CD14-positive monocyte (primary cell): ENCODE measurements around the gene ACD. TPM values are rescaled to one million over a fixed set of nuclear protein-coding genes. Genes with fewer than 3 reads are reported as not detected.
A peak's percentile ranks its signal among the peaks of the same experiment; 100 is the strongest.

Experiments
- DNase-seq, 3 donors: peaks; one replicate each; pipeline ENCODE4 v3.0.0-alpha.2; 2011 to 2022
- H2AFZ ChIP-seq: 2 replicates; pipeline ENCODE4 v1.6.0; 2012; ENCODE audit warnings: mild to moderate bottlenecking, low read depth, low read length, inconsistent platforms; ENCODE audit not compliant: insufficient read depth, poor library complexity, severe bottlenecking
- H3K27ac ChIP-seq, 2 donors: 1 replicate in 1 of 2; 2 replicates in 1 of 2; pipeline ENCODE4 v1.5.1; 2012 to 2013; ENCODE audit warnings: low read length in 2 of 2, control low read depth in 1 of 2, inconsistent platforms in 1 of 2, low read depth in 1 of 2, mild to moderate bottlenecking in 1 of 2
- H3K27me3 ChIP-seq, 2 donors: one replicate each; pipeline versions ENCODE4 v1.6.0 to v1.6.1; 2011 to 2013; ENCODE audit warnings: low read length in 2 of 2; ENCODE audit not compliant: control insufficient read depth in 2 of 2, insufficient read depth in 2 of 2
- H3K36me3 ChIP-seq, 2 donors: replicated peaks in 1 of 2; 1 replicate in 1 of 2; 2 replicates in 1 of 2; pipeline versions ENCODE4 v1.5.1 to v1.6.1; 2012 to 2013; ENCODE audit warnings: low read length in 2 of 2, control low read depth in 1 of 2, inconsistent platforms in 1 of 2, mild to moderate bottlenecking in 1 of 2; ENCODE audit not compliant: insufficient read depth in 2 of 2, control insufficient read depth in 1 of 2
- H3K4me1 ChIP-seq, 2 donors: 1 replicate in 1 of 2; 2 replicates in 1 of 2; pipeline versions ENCODE4 v1.5.1 to v1.6.1; 2012 to 2013; ENCODE audit warnings: low read length in 2 of 2, control low read depth in 1 of 2, inconsistent platforms in 1 of 2, mild to moderate bottlenecking in 1 of 2, moderate library complexity in 1 of 2; ENCODE audit not compliant: insufficient read depth in 2 of 2, control insufficient read depth in 1 of 2
- H3K4me2 ChIP-seq: replicated peaks from 2 replicates; pipeline ENCODE3; 2012; ENCODE audit warnings: low read length, moderate library complexity, mild to moderate bottlenecking; ENCODE audit not compliant: poor library complexity, severe bottlenecking; ENCODE audit errors: extremely low read depth
- H3K4me3 ChIP-seq, 3 experiments: fragments of 200-600 bp in 1 of 3; sonication (generic) in 1 of 3; replicated peaks in 1 of 3; 1 replicate in 2 of 3; 2 replicates in 1 of 3; pipeline ENCODE4 v1.5.1; 2011 to 2013; ENCODE audit warnings: low read length in 3 of 3, mild to moderate bottlenecking in 3 of 3, control low read depth in 2 of 3, low read depth in 2 of 3, inconsistent platforms in 1 of 3, moderate library complexity in 1 of 3
- H3K79me2 ChIP-seq: 2 replicates; pipeline ENCODE4 v1.6.0; 2012; ENCODE audit warnings: mild to moderate bottlenecking, control low read depth, inconsistent platforms, low read length, moderate library complexity; ENCODE audit not compliant: insufficient read depth
- H3K9ac ChIP-seq: 2 replicates; pipeline ENCODE4 v1.6.0; 2017; ENCODE audit warnings: low read length, mild to moderate bottlenecking; ENCODE audit not compliant: insufficient read depth, poor library complexity, severe bottlenecking
- H3K9me3 ChIP-seq, 2 donors: replicated peaks in 1 of 2; 1 replicate in 1 of 2; 2 replicates in 1 of 2; pipeline versions ENCODE4 v1.5.1 to v1.6.1; 2012 to 2013; ENCODE audit warnings: low read length in 2 of 2, control low read depth in 1 of 2; ENCODE audit not compliant: control insufficient read depth in 1 of 2, insufficient read depth in 1 of 2
- H4K20me1 ChIP-seq: 2 replicates; pipeline ENCODE4 v1.6.0; 2012; ENCODE audit warnings: mild to moderate bottlenecking, low read length, control low read depth, moderate library complexity; ENCODE audit not compliant: insufficient read depth
- H3K27ac Mint-ChIP-seq, 7 donors: one replicate each; pipeline ENCODE4 v1.8.0; 2020; ENCODE audit warnings: mild to moderate bottlenecking in 7 of 7, mixed read lengths in 7 of 7, moderate library complexity in 6 of 7, inconsistent platforms in 2 of 7
- H3K27me3 Mint-ChIP-seq, 3 donors: one replicate each; pipeline ENCODE4 v1.8.0; 2021 to 2022; ENCODE audit warnings: low read depth in 3 of 3, mild to moderate bottlenecking in 3 of 3, mixed read lengths in 3 of 3, moderate library complexity in 3 of 3, inconsistent platforms in 1 of 3
- H3K36me3 Mint-ChIP-seq, 2 donors: one replicate each; pipeline ENCODE4 v1.8.0; 2020; ENCODE audit warnings: mixed read lengths in 2 of 2, inconsistent platforms in 1 of 2, mild to moderate bottlenecking in 1 of 2
- H3K4me1 Mint-ChIP-seq: one replicate; pipeline ENCODE4 v1.8.0; 2020; ENCODE audit warnings: mild to moderate bottlenecking, mixed read lengths
- H3K4me3 Mint-ChIP-seq, 2 donors: one replicate each; pipeline ENCODE4 v1.8.0; 2020; ENCODE audit warnings: mild to moderate bottlenecking in 2 of 2, mixed read lengths in 2 of 2, moderate library complexity in 1 of 2
- H3K9me3 Mint-ChIP-seq, 7 donors: one replicate each; pipeline ENCODE4 v1.8.0; 2020 to 2022; ENCODE audit warnings: mixed read lengths in 7 of 7, mild to moderate bottlenecking in 6 of 7, moderate library complexity in 6 of 7, inconsistent platforms in 2 of 7
- CTCF ChIP-seq: fragments of 200-600 bp; IDR thresholded peaks from one replicate; pipeline ENCODE4 v1.8.0; 2022; ENCODE audit warnings: antibody characterized with exemption, mild to moderate bottlenecking
- WGBS: methylation state at CpG from one replicate; pipeline ENCODE4 v1.1.5; 2013; ENCODE audit warnings: missing lambda C conversion rate; ENCODE audit not compliant: insufficient coverage; 5-methylcytosine and 5-hydroxymethylcytosine counted together
- intact Hi-C, 2 donors: fragments of 100-400 bp; cut with micrococcal nuclease; formaldehyde crosslinking; loops; one replicate each; pipeline versions ENCODE4 v1.15.0 to v1.15.1; 2023
- polyA plus RNA-seq, 3 donors: library from polyadenylated mRNA; depleted of rRNA in 1 of 3; unstranded in 2 of 3; stranded (reverse) in 1 of 3; fragments of 300-500 nt in 2 of 3; fragments of >200 nt in 1 of 3; fragmentation: Illumina TruSeq in 2 of 3; gene quantifications; 1 replicate in 2 of 3; 2 replicates in 1 of 3; pipeline ENCODE4 v1.2.3, GENCODE V29; 2012 to 2021

Gene ACD
- polyA plus RNA-seq, 3 donors, result 11.8 to 26.0 (median 14.9) TPM

GRCh38 chr16:67672306-67672705 lies 12.2 kb upstream of the ACD start:
- Mint-ChIP-seq H3K9me3 (peaks cover 0 to 2% (median 0%) of the 10 kb centered on the region in 7 donors), H3K4me3 (no peak overlapping the region), H3K27ac (peak overlapping the region in 5 of 7 donors; percentile 1 to 46 (median 30)), H3K27me3 (peaks cover 0 to 4% (median 2%) of the 10 kb centered on the region in 3 donors), H3K36me3 (peaks cover 5 to 16% of the 10 kb centered on the region in 2 donors), H3K4me1 (peaks cover 48% of the 10 kb centered on the region)
- Histone ChIP-seq H3K4me1 (peaks cover 38 to 40% of the 10 kb centered on the region in 2 donors), H3K9ac (no peak overlapping the region), H4K20me1 (no peaks in the 10 kb centered on the region), H3K27ac (no peak overlapping the region), H3K36me3 (no peaks in the 10 kb centered on the region), H2AFZ (no peak overlapping the region), H3K4me2 (no peak overlapping the region), H3K27me3 (no peaks in the 10 kb centered on the region), H3K4me3 (no peak overlapping the region), H3K9me3 (no peaks in the 10 kb centered on the region), H3K79me2 (no peaks in the 10 kb centered on the region)
- intact Hi-C loops, result loop anchor here (2.0 to 10.0 kb wide), 4 partner anchors 45 to 552 kb away; partner anchors contain the start of gene GFOD2 (in 1 of the 2)
- DNase-seq, result no peak
- no peak for TF ChIP-seq CTCF
- WGBS, result 42% methylated on average over 4 of the region's 4 CpGs

DNA sequence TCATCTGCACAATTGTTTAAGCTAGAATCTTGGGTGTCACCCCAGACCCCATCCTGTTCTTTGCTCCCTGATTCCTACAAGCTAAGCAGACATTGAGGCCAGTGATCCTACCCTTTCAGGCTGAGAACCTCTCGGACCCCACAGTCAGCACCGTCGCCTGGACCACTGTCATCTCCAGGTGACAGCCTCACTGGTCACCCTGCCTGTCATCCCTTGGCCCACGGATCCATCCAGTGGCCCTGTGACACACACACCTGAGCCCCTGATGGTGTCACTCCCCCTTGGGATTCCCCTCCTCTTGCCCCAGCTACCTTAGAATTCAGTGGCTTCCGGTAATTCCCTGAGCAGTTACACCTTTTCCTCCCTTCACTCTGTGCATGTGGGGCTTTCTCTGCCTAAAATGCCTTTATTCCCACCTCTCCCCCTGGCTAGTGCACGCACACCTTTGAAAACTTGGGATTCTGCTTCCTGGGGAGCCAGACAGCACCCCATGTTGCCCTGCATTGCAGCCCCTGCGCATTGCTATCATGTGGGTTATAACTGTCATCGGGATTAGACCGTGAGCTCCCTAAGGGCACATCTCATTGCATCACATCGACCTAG lies 9.5 kb upstream of the ACD start:
- Histone ChIP-seq H3K4me1 (peaks cover 49 to 59% of the 10 kb centered on the region in 2 donors), H3K9me3 (no peaks in the 10 kb centered on the region), H3K36me3 (no peaks in the 10 kb centered on the region), H3K27ac (no peak overlapping the region), H3K27me3 (no peaks in the 10 kb centered on the region), H3K4me3 (no peak overlapping the region), H3K4me2 (no peak overlapping the region), H3K79me2 (no peaks in the 10 kb centered on the region), H3K9ac (no peak overlapping the region), H2AFZ (no peak overlapping the region), H4K20me1 (no peaks in the 10 kb centered on the region)
- Mint-ChIP-seq H3K27me3 (peaks cover 0 to 2% (median 0%) of the 10 kb centered on the region in 3 donors), H3K9me3 (peaks cover 0 to 2% (median 0%) of the 10 kb centered on the region in 7 donors), H3K27ac (no peak overlapping the region), H3K36me3 (peaks cover under 1 to 3% of the 10 kb centered on the region in 2 donors), H3K4me3 (no peak overlapping the region), H3K4me1 (peaks cover 50% of the 10 kb centered on the region)
- 96% methylated on average over 10 of the region's 10 CpGs for WGBS
- intact Hi-C loops, result loop anchor here (5.0 to 10.0 kb wide), 10 partner anchors 48 to 555 kb away; partner anchors contain the start of genes GFOD2 (in 2 of the 2), CENPT (in 1 of the 2), CTCF (in 1 of the 2) and NFATC3 (in 1 of the 2)
- TF ChIP-seq CTCF, result no peak
- peak in 1 of 3 donors; percentile 3 for DNase-seq
